ENCODE data around the gene LYPD6. TPM values are rescaled to one million over a fixed set of nuclear protein-coding genes. Genes with fewer than 3 reads are reported as not detected.

Gene LYPD6
- total and polyA plus RNA-seq, 2 donors (not counting 3 experiments of a cell fraction or from before 2014, with no cell fraction given): 3.0 to 4.0 TPM

- Histone ChIP-seq H3K79me2 (ENCODE audit: control insufficient read depth, insufficient read depth, low read length) (no peaks in the 10 kb centered on the region), H3K27me3 (ENCODE audit: control insufficient read depth in 2 of 2, insufficient read depth in 2 of 2, low read length in 2 of 2) (no peaks in the 10 kb centered on the region), H4K20me1 (replicated peaks; ENCODE audit: control insufficient read depth, extremely low read depth, insufficient read depth, low read length) (no peaks in the 10 kb centered on the region), H3K36me3 (ENCODE audit: control insufficient read depth in 2 of 2, extremely low read depth in 1 of 2, insufficient read depth in 2 of 2, low read length in 2 of 2) (no peaks in the 10 kb centered on the region), H2AFZ (ENCODE audit: low read depth, low read length) (no peak overlapping the region), H3K27ac (ENCODE audit: insufficient read depth, low read depth, low read length) (no peak overlapping the region), H3K4me3 (replicated peaks in 1 of 3; ENCODE audit: insufficient read depth in 1 of 3, low read depth in 1 of 3, low read length in 3 of 3) (no peak overlapping the region), H3K9me3 (replicated peaks; ENCODE audit: control insufficient read depth, insufficient read depth, low read length) (no peaks in the 10 kb centered on the region), H3K4me2 (ENCODE audit: insufficient read depth, low read length) (no peak overlapping the region), H3K9ac (replicated peaks; ENCODE audit: extremely low read depth, insufficient read depth, low read length) (no peak overlapping the region), H3K4me1 (ENCODE audit: control insufficient read depth, extremely low read depth, insufficient read depth, low read length) (no peaks in the 10 kb centered on the region), H3K9me1 (replicated peaks; ENCODE audit: control insufficient read depth, extremely low read depth, insufficient read depth, low read length) (no peaks in the 10 kb centered on the region)
- dilution Hi-C loops (cut with MboI; ENCODE audit: extremely low pct_ligation_motif_present, low sequenced_read_pairs): no loop called here
- CTCF ChIA-PET: interaction anchor here (1.0 to 1.6 kb wide), 2 partner anchors 92 to 155 kb away, joined by 3 read pairs; no protein-coding TSS in a partner anchor
- no TSS peak for BruUV-seq (replicated peaks)
- no peak for DNase-seq (ENCODE audit: low read depth, low spot score)
- POLR2A ChIA-PET: no interaction called here
- intact Hi-C loops (cut with micrococcal nuclease): no loop called here
- FAIRE-seq: no peak
- TF ChIP-seq EZH2 (IDR thresholded peaks at IDR 0.05; ENCODE audit: borderline replicate concordance, low read depth, low read length, severe bottlenecking): no peak
- no peak for TF ChIP-seq FOS (IDR thresholded peaks at IDR 0.05; ENCODE audit: borderline replicate concordance, insufficient read depth, low read length)
- TF ChIP-seq, protein P1, sequence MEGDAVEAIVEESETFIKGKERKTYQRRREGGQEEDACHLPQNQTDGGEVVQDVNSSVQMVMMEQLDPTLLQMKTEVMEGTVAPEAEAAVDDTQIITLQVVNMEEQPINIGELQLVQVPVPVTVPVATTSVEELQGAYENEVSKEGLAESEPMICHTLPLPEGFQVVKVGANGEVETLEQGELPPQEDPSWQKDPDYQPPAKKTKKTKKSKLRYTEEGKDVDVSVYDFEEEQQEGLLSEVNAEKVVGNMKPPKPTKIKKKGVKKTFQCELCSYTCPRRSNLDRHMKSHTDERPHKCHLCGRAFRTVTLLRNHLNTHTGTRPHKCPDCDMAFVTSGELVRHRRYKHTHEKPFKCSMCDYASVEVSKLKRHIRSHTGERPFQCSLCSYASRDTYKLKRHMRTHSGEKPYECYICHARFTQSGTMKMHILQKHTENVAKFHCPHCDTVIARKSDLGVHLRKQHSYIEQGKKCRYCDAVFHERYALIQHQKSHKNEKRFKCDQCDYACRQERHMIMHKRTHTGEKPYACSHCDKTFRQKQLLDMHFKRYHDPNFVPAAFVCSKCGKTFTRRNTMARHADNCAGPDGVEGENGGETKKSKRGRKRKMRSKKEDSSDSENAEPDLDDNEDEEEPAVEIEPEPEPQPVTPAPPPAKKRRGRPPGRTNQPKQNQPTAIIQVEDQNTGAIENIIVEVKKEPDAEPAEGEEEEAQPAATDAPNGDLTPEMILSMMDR (IDR thresholded peaks at IDR 0.05; ENCODE audit: extremely low read depth in 1 of 2, insufficient read depth in 1 of 2, low read depth in 1 of 2, low read length in 2 of 2): no peak
Observed at GRCh38 chr2:149468636-149469035, 138.2 kb downstream of the LYPD6 start.

DNA sequence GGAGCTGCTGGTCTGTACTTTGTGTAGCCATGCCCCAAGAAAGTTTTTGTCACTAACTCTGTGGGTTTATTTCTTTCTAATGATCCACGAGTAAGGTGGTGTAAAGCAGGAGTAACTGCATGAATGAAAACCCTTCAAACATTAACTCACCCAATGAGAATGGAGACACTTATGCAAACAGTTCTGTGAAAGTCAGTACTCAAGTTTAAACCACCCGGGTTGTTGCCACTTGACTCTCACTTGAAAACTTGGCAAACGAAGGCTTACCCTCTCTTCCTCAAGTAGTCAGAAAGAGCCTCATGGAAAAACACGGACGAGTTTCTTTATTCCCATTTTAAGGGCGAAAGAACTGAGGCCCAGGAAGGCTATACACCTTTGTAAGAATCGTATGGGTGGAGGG lies 139.7 kb downstream of the LYPD6 start:
- H4K20me1 ChIP-seq (replicated peaks; ENCODE audit: control insufficient read depth, extremely low read depth, insufficient read depth, low read length): no peaks in the 10 kb centered on the region
- H3K4me3 ChIP-seq (replicated peaks in 1 of 3; ENCODE audit: insufficient read depth in 1 of 3, low read depth in 1 of 3, low read length in 3 of 3): no peak overlapping the region
- BruUV-seq (replicated peaks): no TSS peak
- DNase-seq (ENCODE audit: low read depth, low spot score): no peak
- FAIRE-seq: no peak
- H3K27me3 ChIP-seq (ENCODE audit: control insufficient read depth in 2 of 2, insufficient read depth in 2 of 2, low read length in 2 of 2): no peaks in the 10 kb centered on the region
- no peaks in the 10 kb centered on the region for H3K36me3 ChIP-seq (ENCODE audit: control insufficient read depth in 2 of 2, extremely low read depth in 1 of 2, insufficient read depth in 2 of 2, low read length in 2 of 2)
- H3K27ac ChIP-seq (ENCODE audit: insufficient read depth, low read depth, low read length): no peak overlapping the region
- H3K9me3 ChIP-seq (replicated peaks; ENCODE audit: control insufficient read depth, insufficient read depth, low read length): no peaks in the 10 kb centered on the region
- H3K4me1 ChIP-seq (ENCODE audit: control insufficient read depth, extremely low read depth, insufficient read depth, low read length): no peaks in the 10 kb centered on the region
- no peak overlapping the region for H3K9ac ChIP-seq (replicated peaks; ENCODE audit: extremely low read depth, insufficient read depth, low read length)
- ChIA-PET CTCF (no interaction called here), POLR2A (no interaction called here)
- H3K79me2 ChIP-seq (ENCODE audit: control insufficient read depth, insufficient read depth, low read length): no peaks in the 10 kb centered on the region
- no peak for TF ChIP-seq JUN (IDR thresholded peaks at IDR 0.05; ENCODE audit: borderline replicate concordance, insufficient read depth, insufficient read length, low read depth)
- TF ChIP-seq EZH2 (IDR thresholded peaks at IDR 0.05; ENCODE audit: borderline replicate concordance, low read depth, low read length, severe bottlenecking): no peak
- no peak for TF ChIP-seq MYC (IDR thresholded peaks at IDR 0.05; ENCODE audit: low read depth, low read length)
- TF ChIP-seq, protein P1 (IDR thresholded peaks at IDR 0.05; ENCODE audit: extremely low read depth in 1 of 2, insufficient read depth in 1 of 2, low read depth in 1 of 2, low read length in 2 of 2): no peak
- no peak for TF ChIP-seq GATA2 (IDR thresholded peaks at IDR 0.05; ENCODE audit: insufficient read depth, insufficient read length, low read depth, low read length)
- no peak for TF ChIP-seq FOS (IDR thresholded peaks at IDR 0.05; ENCODE audit: borderline replicate concordance, insufficient read depth, low read length)
- H3K9me1 ChIP-seq (replicated peaks; ENCODE audit: control insufficient read depth, extremely low read depth, insufficient read depth, low read length): no peaks in the 10 kb centered on the region
- intact Hi-C loops (cut with micrococcal nuclease): no loop called here
- H2AFZ ChIP-seq (ENCODE audit: low read depth, low read length): no peak overlapping the region
- dilution Hi-C loops (cut with MboI; ENCODE audit: extremely low pct_ligation_motif_present, low sequenced_read_pairs): no loop called here
- no peak overlapping the region for H3K4me2 ChIP-seq (ENCODE audit: insufficient read depth, low read length)

Measured in endothelial cell of umbilical vein (primary cell).